Tibial artery (tissue), 4 donors: ENCODE results near the gene XRCC2.
"Not testable (repeated sequence)": the region's sequence is repeated elsewhere in the genome, so short reads cannot be mapped to it uniquely, and the experiment has no call there.

Experiments
- DNase-seq, 2 donors: peaks; one replicate each; pipeline ENCODE4 v3.0.0-alpha.2; 2019
- H3K27ac ChIP-seq, 2 donors: fragments of 200-600 bp; sonication (generic) in 1 of 2; 1 replicate in 1 of 2; 2 replicates in 1 of 2; pipeline ENCODE4 v1.5.1; 2018 to 2019; ENCODE audit warnings: mild to moderate bottlenecking in 1 of 2
- H3K27me3 ChIP-seq, 2 donors: fragments of 200-600 bp; sonication (generic) in 1 of 2; one replicate each; pipeline versions ENCODE4 v1.5.1 to v1.6.0; 2016 to 2019
- H3K36me3 ChIP-seq, 3 donors: fragments of 200-600 bp; sonication (generic) in 2 of 3; one replicate each; pipeline ENCODE4 v1.5.1; 2016 to 2019; ENCODE audit warnings: mild to moderate bottlenecking in 2 of 3
- H3K4me1 ChIP-seq, 4 donors: fragments of 200-600 bp; sonication (generic) in 2 of 4; 1 replicate in 3 of 4; 2 replicates in 1 of 4; pipeline ENCODE4 v1.5.1; 2016 to 2019
- H3K4me3 ChIP-seq, 2 donors: fragments of 200-600 bp; sonication (generic) in 1 of 2; 1 replicate in 1 of 2; 2 replicates in 1 of 2; pipeline ENCODE4 v1.5.1; 2018 to 2019; ENCODE audit warnings: mild to moderate bottlenecking in 2 of 2
- H3K9me3 ChIP-seq, 3 donors: fragments of 200-600 bp; sonication (generic) in 1 of 3; one replicate each; pipeline ENCODE4 v1.5.1; 2016 to 2019
- CTCF ChIP-seq, 2 experiments: fragments of 200-600 bp in 1 of 2; fragments of 450-650 bp in 1 of 2; IDR thresholded peaks; one replicate each; pipeline ENCODE4 v1.5.1; 2017 to 2019; ENCODE audit warnings: antibody characterized with exemption in 2 of 2, mild to moderate bottlenecking in 1 of 2, moderate library complexity in 1 of 2
- intact Hi-C: fragments of 100-400 bp; cut with DNase I; formaldehyde crosslinking; loops from one replicate; pipeline ENCODE4 v1.15.0; 2023; ENCODE audit warnings: low total_unique reads

Gene XRCC2

GRCh38 chr7:152709287-152710152, 33.6 kb upstream of the XRCC2 start:
- Histone ChIP-seq H3K4me3 (no peak overlapping the region), H3K4me1 (no peaks in the 10 kb centered on the region), H3K9me3 (peaks cover 0 to 9% (median 7%) of the 10 kb centered on the region in 3 donors), H3K27ac (no peak overlapping the region), H3K36me3 (no peaks in the 10 kb centered on the region), H3K27me3 (peaks cover 0 to 8% of the 10 kb centered on the region in 2 donors)
- intact Hi-C loops: loop anchor here (5.0 kb wide), 1 partner anchor 372 kb away; no protein-coding TSS in a partner anchor
- DNase-seq: no peak
- no peak for TF ChIP-seq CTCF (IDR thresholded peaks at IDR 0.05)

DNA sequence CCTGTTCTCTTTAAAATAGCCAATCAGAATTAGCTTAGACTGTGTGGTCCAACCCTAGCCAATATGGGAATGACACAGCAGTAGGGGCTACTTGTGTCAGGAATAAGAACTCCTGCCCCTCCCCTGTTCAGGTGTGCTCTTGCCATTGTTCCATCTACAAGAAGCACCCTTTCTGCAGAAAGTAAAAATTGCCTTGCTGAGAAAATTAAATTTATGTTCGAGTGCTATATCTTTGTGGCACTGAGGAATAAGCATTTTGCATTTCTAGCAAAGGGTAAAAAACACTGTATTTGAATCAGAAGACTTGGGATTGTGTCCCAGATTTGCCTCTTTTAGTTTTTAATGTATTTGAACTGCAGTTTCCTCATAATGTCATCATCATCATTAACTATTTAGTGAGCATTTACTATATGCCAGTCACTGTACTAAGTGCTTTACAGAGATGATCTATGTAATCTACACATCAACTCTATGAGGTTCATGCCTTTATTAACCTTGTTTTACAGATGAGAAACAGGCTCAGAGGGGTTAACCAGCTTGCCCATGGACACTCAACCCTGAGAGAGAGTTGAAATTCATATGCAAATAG, 28.9 kb upstream of the XRCC2 start:
- DNase-seq: no peak
- Histone ChIP-seq H3K27ac (no peak overlapping the region), H3K36me3 (no peaks in the 10 kb centered on the region), H3K4me3 (no peak overlapping the region), H3K4me1 (no peaks in the 10 kb centered on the region), H3K9me3 (peaks cover 0 to 12% (median 7%) of the 10 kb centered on the region in 3 donors), H3K27me3 (peaks cover 0 to 8% of the 10 kb centered on the region in 2 donors)
- no peak for TF ChIP-seq CTCF (IDR thresholded peaks at IDR 0.05)
- intact Hi-C loops: loop anchor here (5.0 kb wide), 1 partner anchor 368 kb away; no protein-coding TSS in a partner anchor

DNA sequence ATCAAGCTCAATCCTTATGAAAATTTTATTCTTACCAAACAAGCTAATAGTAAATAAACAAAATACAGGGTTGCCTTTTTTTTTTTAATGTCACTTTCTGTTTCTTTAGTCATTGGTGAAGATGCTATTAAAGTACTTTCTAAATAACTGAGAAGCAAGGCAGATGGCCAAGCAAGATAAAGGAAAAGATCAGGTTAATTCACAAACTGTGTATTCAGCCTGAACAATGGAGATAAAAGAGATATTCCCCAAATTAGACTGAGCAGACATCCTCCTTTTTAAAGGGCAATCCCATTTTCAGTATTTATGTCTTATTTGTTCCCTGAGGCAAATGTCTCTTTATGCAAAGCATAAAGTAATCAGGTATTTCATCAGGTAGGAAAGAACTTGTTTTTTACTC, 23.1 kb upstream of the XRCC2 start:
- Histone ChIP-seq H3K27ac (no peak overlapping the region), H3K27me3 (no peaks in the 10 kb centered on the region), H3K9me3 (no peaks in the 10 kb centered on the region), H3K36me3 (no peaks in the 10 kb centered on the region), H3K4me3 (no peak overlapping the region), H3K4me1 (no peaks in the 10 kb centered on the region)
- intact Hi-C loops: no loop called here
- DNase-seq: no peak
- no peak for TF ChIP-seq CTCF (IDR thresholded peaks at IDR 0.05)

GRCh38 chr7:152697268-152697974, 21.5 kb upstream of the XRCC2 start:
- H3K4me1 ChIP-seq, intact Hi-C loops: not testable (repeated sequence)

DNA sequence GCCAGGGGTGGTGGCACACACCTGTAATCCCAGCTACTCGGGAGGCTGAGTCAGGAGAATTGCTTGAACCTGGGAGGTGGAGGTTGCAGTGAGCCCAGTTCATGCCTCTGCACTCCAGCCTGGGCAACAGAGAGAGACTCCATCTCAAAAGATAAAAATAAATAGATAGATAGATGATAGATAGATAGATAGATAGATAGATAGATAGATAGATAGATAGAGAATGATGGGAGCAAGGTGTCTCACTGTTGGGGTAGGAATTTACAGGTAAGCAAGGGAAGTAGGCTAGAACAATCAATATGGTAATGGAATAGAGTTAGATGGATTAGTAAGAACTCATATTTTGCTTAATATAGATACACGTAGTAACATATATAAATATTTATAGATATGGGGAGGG, 16.3 kb upstream of the XRCC2 start:
- H3K9me3 ChIP-seq, H3K36me3 ChIP-seq, intact Hi-C loops, H3K4me1 ChIP-seq, DNase-seq, H3K4me3 ChIP-seq, H3K27ac ChIP-seq, H3K27me3 ChIP-seq: not testable (repeated sequence)

More at GRCh38 chr7:152697268-152697974, 21.5 kb upstream of the XRCC2 start:
- not testable (repeated sequence) for H3K27ac ChIP-seq, H3K36me3 ChIP-seq, DNase-seq, H3K4me3 ChIP-seq, H3K27me3 ChIP-seq, H3K9me3 ChIP-seq

DNA sequence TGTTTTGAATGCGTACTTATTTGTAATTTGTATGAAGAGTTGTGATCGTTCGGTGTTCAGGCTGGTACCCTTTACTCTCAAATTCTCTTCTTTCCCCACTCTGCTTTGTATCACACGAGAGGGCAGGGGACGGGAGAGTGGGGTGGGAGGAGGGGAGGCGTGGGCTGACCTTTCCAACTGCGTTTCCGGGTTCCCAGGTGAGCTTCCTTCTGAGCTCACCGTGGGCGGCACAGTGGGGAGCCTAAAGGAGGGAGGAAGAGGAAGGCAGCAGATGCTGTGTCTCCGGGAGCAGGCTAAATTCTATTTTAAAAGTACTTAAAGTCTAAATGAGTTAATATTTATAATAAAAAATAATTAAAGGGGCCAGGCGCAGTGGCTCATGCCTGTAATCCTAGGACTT, 7.4 kb upstream of the XRCC2 start:
- H3K36me3 ChIP-seq: no peaks in the 10 kb centered on the region
- no peak overlapping the region for H3K4me3 ChIP-seq
- no peak for TF ChIP-seq CTCF (IDR thresholded peaks at IDR 0.05)
- intact Hi-C loops: no loop called here
- no peak overlapping the region for H3K27ac ChIP-seq
- no peak for DNase-seq
- H3K9me3 ChIP-seq: no peaks in the 10 kb centered on the region
- no peaks in the 10 kb centered on the region for H3K4me1 ChIP-seq
- H3K27me3 ChIP-seq: no peaks in the 10 kb centered on the region
